ENCODE results near the gene P2RY11.

GRCh38 chr19:10084803-10085202 lies 26.7 kb upstream of the P2RY11 start:
- TF ChIP-seq REST (IDR thresholded peaks at IDR 0.05; ENCODE audit: low read depth) (no peak), ZBTB7A (IDR thresholded peaks at IDR 0.05; ENCODE audit: low read depth) (no peak), TEAD4 (IDR thresholded peaks at IDR 0.05) (no peak), TAF1 (IDR thresholded peaks at IDR 0.05; ENCODE audit: low read depth) (no peak), CEBPB (IDR thresholded peaks at IDR 0.05) (no peak), CREB1 (IDR thresholded peaks at IDR 0.05; ENCODE audit: low read depth) (no peak), EP300 (IDR thresholded peaks at IDR 0.05; ENCODE audit: borderline replicate concordance) (no peak)

Data from Ishikawa (cell line).